Inferior parietal cortex (tissue), 1 donor: ENCODE data around the gene KCNJ10.
A peak's percentile ranks its signal among the peaks of the same experiment; 100 is the strongest.

ENCODE experiments used
- DNase-seq: peaks from one replicate; pipeline ENCODE4 v3.0.0-alpha.2; 2016; ENCODE audit errors: extremely low spot score

The KCNJ10 gene

DNA sequence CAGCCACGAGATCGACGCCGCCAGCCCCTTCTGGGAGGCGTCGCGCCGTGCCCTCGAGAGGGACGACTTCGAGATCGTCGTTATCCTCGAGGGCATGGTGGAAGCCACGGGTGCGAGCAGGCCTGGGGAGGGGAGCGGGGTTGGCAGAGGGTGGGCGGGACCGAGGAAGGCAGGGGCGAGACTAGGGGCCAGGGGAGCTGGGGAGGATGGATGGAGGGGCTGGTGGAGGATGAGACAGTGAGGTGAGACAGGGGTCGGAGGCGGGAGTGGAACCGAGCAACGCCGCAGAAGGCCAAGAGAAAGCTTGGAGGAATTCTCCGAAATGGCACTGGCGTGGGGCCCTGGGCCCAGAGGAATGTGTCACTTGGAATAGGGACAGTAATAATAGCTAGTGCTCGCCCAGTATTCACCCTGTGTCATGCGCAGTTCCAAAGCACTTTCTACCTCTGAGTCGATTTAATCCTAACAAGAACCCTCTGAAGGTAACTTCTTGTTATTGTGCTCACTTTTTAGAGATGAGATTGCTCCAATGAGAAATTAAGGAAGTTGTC lies 14.9 kb upstream of the KCNJ10 start:
- DNase-seq: no peak

DNA sequence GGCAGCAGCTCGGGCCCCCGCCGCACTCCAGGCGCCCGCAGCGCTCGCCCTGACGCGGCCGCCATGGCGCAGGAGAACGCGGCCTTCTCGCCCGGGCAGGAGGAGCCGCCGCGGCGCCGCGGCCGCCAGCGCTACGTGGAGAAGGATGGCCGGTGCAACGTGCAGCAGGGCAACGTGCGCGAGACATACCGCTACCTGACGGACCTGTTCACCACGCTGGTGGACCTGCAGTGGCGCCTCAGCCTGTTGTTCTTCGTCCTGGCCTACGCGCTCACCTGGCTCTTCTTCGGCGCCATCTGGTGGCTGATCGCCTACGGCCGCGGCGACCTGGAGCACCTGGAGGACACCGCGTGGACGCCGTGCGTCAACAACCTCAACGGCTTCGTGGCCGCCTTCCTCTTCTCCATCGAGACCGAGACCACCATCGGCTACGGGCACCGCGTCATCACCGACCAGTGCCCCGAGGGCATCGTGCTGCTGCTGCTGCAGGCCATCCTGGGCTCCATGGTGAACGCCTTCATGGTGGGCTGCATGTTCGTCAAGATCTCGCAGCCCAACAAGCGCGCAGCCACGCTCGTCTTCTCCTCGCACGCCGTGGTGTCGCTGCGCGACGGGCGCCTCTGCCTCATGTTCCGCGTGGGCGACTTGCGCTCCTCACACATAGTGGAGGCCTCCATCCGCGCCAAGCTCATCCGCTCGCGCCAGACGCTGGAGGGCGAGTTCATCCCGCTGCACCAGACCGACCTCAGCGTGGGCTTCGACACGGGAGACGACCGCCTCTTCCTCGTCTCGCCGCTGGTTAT lies 14.2 kb upstream of the KCNJ10 start:
- peak; percentile 49 for DNase-seq

DNA sequence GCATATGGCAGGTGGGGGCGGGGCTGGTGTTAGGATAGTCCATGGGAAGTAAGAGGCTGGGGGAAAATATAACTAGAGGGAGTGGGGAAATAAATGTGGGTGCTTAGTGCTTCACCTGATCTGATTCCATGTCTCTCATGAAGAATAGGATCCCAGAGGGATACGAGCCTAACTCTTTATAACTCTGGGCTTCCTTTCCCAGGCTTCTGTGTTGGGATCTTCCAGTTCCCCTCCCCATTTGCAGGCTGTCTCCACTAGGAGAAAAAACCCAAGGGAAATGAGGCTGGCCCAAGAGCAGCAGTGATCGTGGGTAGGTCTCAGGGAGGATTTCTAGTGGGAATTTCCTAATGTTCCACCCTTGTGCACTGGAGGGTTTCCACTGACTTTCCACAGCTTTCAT lies 13.0 kb upstream of the KCNJ10 start:
- DNase-seq: peak; percentile 13

DNA sequence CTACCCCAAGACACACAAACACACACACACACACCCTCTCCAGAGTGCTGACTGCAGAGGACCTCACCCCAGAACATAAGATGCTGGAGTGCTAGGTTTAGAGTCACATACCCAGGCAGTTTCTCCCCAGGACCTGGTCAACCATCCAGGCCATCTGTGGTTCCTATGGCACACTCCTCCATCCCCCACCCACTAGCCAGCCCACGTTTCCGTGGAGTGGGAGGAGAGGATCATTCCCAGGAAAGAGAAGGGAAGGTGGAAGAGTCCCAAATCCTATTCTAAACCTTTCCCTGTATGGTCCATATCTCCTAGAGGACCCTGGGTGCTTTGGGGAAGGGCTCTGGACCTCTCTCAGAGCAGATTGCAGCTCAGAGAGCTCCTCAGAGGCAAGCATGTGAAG lies 12.5 kb upstream of the KCNJ10 start:
- DNase-seq: no peak

DNA sequence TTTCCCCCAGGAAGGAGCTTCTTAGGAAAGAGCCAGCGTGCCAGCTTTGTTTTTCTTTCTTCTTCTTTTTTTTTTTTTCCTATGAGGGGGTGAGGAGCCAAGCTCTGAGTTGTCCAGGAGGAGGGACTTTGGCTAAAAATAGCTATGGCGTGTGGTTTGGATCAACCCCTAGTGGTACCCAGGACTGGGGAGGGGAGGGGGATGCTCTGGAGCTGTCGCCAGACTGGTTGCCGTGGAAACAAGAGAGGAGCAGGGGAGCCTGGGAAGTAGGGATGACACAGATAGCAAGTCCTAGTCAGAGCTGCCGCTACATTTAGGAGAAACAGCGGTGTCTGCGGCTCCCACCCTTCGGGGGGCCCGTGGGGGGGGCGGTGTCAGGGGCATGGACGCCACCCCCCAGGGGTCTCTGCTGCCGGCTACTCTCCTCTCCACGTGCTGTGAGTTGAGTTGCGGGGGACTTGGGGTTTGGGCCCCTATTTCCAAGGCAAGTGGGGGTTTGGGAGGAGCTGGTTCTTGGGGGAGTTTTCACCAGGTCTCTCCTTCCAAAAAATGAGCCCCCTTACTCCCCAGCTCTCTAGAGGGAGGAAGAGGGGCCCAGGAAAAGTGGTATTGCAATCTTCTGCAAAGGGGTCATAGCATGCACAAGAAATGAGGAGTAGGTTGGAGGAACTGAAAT lies 11.4 kb upstream of the KCNJ10 start, which contains the start of gene KCNJ9:
Gene KCNJ9, plus strand, starts transcription at position 278 of the 676 bp plus-strand sequence. CDS start 2,493 bp downstream, outside the sequence.
- DNase-seq: peak; percentile 86

DNA sequence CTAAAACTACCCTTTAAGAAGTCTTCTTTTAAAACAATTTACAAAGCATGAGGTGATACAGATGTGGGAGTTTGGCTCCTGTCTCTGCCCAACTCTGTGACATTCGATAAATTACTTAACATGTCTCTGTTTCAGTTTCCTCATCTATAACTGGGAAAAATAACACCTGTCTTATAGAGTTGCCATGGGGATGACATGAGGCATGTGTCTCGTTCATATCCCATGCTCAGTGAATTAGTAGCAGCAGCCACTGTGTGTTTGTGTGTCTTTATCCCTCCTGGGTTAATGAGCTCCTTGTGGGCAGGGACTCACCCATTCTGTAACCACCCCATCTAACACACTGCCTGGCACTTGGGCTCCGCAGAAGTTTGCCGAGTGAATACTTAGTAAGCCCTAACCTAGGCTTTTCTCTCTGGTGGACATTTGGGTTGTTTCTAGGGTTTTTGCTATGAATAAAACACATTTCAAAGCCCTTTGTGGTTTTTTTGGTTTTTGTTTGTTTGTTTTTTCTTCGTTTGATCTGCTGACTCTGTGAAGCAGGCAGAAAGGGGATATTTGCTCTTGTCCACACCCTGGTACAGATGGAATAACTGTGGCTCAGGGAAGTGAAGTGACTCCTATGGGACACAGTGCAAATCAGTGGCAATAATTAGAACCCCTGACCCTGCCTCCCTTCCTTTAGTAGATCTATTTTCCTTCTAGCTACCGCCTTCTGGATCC lies 10.6 kb upstream of the KCNJ10 start:
- no peak for DNase-seq

DNA sequence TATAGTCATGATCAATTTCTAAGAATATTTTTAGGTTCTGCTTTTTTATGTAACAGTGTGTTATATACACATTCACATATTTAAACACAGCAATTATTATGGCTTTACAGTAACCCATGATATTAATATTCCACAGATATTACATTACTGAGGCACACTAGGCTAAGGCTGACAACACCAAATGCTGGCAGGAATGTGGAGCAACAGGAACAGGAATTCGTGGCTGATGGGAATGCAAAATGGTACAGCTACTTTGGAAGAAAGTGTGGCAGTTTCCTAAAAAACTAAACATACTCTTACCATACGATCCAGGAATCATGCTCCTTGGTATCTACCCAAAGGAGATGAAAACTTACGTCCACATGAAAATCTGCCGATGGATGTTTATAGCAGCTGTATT lies 9.5 kb upstream of the KCNJ10 start:
- no peak for DNase-seq

DNA sequence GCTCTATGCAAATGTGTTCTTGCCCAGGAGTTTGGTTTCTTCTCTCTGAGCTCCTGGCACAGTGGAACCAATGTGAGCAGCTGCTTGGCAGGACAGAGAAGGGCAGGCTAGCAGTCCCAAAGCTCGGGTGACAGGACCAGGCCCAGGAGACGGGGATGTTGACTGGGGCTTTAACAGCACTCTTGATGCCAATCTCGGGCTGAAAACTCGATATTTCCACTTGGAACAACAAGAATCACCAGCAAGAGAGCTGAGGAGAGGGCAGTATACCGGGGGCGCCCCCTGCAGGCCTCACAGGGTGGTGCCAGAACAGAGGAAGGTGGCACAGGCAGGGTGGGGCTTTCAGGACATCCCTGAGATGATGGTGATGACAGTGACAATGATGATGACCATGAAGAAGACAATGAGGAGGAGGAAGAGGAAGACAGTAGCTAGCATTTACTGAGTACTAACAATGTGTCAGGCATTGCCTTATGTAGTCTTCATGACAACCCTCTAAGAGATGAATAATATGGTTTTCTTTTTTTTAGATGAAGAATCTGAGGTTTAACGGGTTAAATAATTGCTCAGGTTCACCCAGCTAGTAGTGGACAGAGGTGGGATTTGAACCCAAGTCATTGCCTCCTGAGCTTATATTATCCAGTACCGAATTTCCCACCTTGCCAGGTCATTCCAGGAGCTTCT lies 8.7 kb upstream of the KCNJ10 start:
- no peak for DNase-seq

DNA sequence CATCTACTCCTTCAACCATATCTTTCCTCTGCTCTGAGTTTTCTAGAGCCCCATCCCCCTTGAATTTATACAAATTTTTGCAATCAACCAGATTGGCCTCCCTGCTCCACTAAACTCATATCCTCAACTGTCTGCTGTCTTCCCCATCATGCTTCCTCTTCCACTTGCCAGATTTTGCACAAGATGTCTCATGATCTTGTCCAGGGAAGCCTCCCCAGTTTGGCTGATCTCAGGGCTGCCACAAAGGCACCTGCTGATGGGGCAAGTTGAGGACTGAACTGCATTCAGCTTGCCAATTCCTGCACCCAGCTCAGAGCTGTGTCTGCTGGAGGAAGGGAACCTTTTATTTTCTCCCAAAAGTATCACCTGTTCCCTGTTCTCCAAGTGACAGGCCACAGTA lies 7.5 kb upstream of the KCNJ10 start:
- no peak for DNase-seq

DNA sequence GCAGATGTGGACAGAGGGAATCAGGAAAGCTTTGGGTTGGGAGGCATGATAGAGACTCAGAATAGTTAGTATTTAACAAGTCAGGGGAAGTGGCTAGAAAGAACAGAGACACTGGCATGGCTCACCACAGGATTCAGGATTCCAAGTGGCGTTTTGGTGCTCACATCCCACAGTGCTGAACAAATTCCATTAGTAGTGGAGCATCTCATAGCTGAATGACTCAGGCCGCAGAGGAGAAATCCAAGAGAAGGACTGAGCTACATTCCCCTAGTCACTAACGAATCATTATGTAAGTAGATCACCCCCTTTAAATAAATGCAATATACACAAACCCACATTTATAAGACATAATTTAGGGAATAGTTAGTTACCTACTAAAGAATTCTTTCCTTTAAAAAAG lies 6.3 kb upstream of the KCNJ10 start:
- no peak for DNase-seq

DNA sequence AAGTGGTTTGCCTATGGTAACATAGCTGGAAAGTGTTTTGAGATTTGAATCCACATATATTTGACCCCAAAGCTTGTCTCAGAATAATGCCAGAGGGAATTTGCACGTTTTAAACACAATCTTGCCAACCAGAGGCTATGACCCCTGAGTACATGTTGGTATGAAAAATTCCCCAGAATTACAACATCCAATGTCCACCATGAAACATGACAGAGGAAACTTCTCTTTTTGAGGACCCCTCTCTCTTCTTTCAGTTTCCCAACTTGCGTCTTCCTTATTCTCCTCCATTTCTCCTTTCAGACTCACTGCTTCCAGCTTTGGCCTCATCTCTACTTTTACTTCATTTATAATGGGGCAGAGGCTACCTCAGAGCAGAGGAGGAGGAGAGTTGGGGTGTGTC lies 5.9 kb upstream of the KCNJ10 start:
- DNase-seq: no peak

DNA sequence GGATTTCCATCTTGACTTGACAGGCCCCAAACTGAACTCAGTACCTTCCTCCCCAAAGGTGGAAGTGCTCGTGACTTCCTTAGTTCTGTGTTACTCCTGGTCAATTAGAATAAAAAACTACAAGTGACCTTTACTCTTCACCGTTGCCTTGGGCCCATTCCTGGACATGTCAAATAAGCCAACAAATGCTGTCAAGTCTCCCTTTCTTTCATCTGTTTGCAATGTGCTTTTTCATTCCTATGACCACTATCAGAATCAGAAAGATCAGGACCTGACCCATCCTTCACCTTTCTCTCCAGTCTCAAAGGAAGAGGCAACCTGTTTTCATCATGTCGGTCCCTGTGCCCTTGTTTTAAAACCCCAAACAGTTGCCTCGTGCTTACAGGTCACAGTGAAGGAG lies 4.9 kb upstream of the KCNJ10 start:
- no peak for DNase-seq

DNA sequence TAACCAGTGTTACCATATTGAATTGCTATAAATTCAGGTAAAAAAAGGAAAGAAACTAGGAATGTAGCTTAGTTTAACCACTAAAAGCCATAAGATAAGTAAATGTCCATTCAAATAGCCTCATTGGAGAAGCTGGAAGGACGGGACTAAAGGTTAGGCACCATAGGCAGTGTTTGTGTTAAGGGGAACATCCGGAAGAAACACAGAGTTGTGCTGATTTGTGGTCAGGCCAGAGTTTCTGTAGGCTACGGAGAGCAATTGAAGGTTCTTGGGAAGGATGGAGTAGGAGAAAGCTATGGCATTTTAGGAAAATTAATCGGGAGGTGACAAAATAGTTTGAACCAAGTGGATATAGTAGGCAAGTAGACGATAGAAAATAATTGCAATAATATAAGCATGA lies 1.3 kb upstream of the KCNJ10 start:
- DNase-seq: no peak

DNA sequence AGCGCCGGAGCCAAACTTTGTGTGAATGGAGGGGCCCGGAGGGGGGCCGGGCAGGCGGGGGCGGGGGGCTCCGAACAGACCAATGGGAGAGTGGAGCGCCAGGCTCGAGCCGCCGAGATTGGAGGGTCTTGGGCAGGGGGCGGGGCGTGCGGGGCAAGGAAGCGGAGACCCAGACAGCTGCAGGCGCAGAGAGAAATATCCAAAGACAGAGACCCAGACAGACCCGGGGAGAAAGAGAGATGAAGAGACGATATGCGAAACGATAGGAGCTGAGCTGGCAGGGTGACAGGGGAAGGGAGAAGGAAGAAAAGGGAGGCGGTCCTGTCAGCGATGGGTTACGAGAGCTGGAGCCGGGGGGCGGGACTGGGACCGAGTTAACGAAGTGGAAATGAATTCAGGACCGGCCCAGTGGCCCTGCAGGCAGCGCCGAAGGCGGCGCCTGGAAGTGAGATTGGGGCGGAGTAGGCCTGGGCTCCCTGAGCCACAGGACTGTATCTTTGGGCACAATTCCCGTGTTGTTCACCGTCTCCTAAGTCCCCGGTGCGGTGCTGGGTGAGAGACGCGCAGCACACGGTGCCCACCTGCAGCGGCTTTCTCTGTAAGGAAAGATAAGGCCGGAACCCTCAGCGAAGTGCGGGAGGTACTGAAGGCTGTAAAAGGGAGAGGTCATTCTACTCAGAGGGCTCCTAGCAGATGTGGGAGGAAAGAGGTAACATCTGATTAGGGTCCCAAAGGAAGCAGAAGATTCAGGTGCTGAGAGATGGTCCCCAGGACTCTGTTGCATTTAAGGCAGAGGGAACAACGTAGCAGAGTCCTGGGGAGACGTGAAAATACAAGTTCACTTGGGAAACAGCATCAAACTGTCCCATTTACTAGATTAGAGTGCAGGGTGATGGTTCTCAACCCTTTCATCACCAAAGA lies 543 bp upstream of the KCNJ10 start:
- peak; percentile 75 for DNase-seq

DNA sequence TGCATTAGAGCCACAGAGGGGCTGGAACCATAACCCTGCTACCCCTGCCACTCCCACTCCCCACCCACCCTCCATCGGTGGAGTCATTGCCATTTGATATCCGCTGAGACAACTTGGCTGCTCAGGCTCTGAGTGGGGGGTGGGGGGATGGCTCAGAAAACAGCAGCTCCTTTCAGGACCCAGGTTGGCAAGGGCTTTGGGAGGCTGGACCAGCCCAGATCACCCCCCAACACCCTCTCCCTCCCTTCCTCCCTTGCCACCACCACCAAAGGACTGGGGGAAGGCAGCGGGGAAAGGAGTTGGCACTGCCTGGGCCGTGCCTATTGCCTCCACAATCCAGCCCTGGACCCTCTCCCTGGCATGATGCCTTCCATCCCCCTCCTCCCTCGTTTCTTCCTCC lies 1.7 kb downstream of the KCNJ10 start:
- no peak for DNase-seq

DNA sequence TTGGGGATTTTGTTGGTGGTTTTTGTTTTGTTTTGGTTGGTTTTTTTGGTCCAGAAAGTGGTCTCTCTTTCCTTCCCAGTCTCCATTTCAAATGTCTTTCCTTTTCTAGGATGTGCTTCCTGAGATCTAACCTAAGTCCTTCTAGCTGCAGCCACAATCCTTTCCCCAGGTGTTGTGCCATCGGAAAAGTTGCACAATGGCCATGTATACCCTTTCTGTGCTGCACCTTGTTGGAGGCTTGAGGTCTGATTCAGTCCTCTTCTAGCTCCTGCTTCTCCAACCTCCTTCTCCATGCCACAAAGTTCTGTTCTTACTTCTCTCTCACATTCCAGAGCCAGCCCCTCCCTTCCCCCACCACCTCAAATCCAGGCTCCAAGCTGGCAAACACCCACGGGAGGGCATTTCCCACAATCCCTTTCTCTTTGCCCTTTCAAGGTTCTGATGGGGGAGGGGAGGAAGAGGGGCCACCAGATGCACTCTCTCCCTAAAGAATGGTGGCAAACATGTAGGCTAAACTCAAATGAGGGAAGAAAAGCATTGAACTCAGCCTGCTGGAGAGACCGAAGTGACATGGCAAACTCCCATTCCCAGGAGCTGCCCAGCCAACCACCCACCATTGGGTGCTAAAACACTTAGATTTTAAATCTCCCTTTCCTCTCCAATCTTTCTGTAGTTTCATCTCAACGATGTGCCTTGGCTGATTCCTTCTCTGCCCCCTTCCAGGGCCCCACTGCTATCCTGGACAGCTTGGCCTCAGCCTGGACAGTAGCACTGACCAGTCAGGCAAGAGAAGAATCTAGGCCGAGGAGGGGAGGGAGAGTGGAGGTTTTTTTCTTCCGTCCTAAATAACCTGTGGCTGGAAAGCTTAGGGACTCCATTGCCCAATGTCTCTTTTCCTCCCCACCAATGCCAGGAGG lies 2.9 kb downstream of the KCNJ10 start:
- DNase-seq: no peak

DNA sequence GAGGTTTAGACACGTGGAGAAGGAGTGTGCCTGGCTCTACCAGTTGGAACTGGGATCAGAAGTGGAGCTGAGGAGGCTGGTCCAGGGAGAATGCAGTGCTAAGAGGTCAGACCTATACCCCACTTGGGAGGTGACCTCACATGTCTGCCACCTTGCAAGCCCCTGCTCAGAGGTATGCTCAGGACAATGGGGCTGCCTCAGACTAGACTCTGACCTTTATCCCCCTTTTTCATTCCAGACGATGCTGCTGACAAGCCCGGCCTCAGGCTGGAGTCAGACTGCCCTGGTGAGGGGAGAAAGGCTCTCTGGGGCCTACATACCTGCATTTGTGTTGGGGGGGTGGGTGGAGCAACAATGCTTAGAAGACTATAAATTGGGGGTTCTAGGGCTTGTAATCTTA lies 5.2 kb downstream of the KCNJ10 start:
- DNase-seq: no peak

DNA sequence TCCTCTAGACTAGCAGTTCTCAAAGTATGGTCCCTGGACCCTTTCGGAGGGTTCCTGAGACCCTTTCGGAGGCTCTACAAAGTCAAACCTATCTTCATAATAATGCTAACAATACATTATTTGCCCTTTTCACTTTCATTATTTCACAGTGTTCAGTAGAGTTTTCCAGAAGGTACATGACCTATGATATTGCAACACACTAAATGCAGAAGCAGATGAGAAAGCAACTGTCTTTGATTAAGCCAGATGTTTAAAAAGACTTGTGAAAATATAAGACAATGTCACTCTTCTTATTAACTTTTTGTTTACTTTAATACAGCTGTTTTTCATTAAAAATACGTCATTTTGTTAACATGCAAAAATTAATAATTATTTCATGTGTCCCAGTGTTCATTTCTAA lies 5.8 kb downstream of the KCNJ10 start:
- DNase-seq: no peak

DNA sequence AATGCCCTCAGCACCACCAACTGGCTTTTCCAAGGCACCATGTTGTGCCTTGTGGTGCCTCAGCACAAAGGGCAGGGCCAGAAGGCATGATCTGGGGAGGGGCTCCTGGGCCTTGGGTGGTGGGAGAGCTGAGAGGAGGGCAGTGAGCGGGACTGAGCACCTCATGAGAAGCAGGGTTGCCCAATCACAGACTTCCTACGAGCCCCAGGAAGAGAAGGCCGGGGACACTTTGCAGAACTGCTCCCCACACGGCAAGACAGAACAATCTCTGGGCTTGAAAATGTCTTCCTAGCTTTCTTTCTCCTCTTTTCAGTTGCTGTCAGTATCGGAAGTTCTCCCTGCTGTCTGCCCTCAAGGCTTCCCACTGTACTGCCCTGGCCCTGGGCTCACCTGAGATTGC lies 6.8 kb downstream of the KCNJ10 start:
- DNase-seq: no peak

DNA sequence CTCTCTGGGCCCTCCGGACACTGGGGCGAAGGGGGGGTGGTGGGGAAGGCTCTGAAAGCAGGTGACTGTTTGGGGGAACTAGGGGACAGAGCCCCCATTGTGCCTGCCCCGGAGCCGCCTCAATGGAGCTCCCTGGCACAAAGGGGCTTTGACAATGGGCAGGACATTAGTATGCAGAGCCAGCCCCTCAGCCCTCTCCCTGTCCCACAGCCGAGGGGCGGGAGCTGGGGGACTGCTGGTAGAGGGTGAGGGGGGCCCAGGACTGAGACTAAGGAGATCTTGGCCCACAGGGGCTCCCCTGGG lies 7.8 kb downstream of the KCNJ10 start:
- DNase-seq: peak; percentile 86
